ENCODE data around the gene EXOC7. TPM values are rescaled to one million over a fixed set of nuclear protein-coding genes. Genes with fewer than 3 reads are reported as not detected.

EXOC7 gene
- total RNA-seq, 1 donor from 2014 or later = 79.8 TPM

- Histone ChIP-seq H3K36me3 (no peaks in the 10 kb centered on the region), H3K27me3 (no peaks in the 10 kb centered on the region), H3K9me3 (no peaks in the 10 kb centered on the region), H3K27ac (no peak overlapping the region), H3K4me3 (no peak overlapping the region), H3K4me1 (peaks cover 10% of the 10 kb centered on the region)
- TF ChIP-seq POLR2A (IDR thresholded peaks at IDR 0.05) (no peak), POLR2AphosphoS5 (IDR thresholded peaks at IDR 0.05; ENCODE audit: insufficient read depth in 1 of 2, low read depth in 1 of 2) (no peak), CTCF (IDR thresholded peaks at IDR 0.05) (no peak)
- intact Hi-C loops (cut with DNase I) = no loop called here
- DNase-seq (ENCODE audit: extremely low spot score in 2 of 2) = no peak
Measured at GRCh38 chr17:76125922-76126321, 22.3 kb upstream of the EXOC7 start.

- TF ChIP-seq CTCF (IDR thresholded peaks at IDR 0.05) = no peak
- no peak for TF ChIP-seq POLR2AphosphoS5 (IDR thresholded peaks at IDR 0.05; ENCODE audit: insufficient read depth in 1 of 2, low read depth in 1 of 2)
- no peak for TF ChIP-seq POLR2A (IDR thresholded peaks at IDR 0.05)
- H3K27ac ChIP-seq = no peak overlapping the region
- intact Hi-C loops (cut with DNase I) = no loop called here
Measured at GRCh38 chr17:76125391-76125675, 21.7 kb upstream of the EXOC7 start.

GRCh38 chr17:76124582-76125390 lies 21.2 kb upstream of the EXOC7 start:
- intact Hi-C loops (cut with DNase I) = loop anchor here (5.0 kb wide), 1 partner anchor 58 kb away; no protein-coding TSS in a partner anchor
- Histone ChIP-seq H3K27me3 (no peaks in the 10 kb centered on the region), H3K4me3 (no peak overlapping the region), H3K9me3 (no peaks in the 10 kb centered on the region), H3K27ac (no peak overlapping the region), H3K36me3 (no peaks in the 10 kb centered on the region), H3K4me1 (peaks cover 10% of the 10 kb centered on the region)
- peak; percentile 79 to 93 for DNase-seq (ENCODE audit: extremely low spot score in 2 of 2)
- TF ChIP-seq POLR2A (IDR thresholded peaks at IDR 0.05) (no peak), CTCF (IDR thresholded peaks at IDR 0.05) (no peak), POLR2AphosphoS5 (IDR thresholded peaks at IDR 0.05; ENCODE audit: insufficient read depth in 1 of 2, low read depth in 1 of 2) (no peak)

More at GRCh38 chr17:76125391-76125675, 21.7 kb upstream of the EXOC7 start:
- no peaks in the 10 kb centered on the region for H3K27me3 ChIP-seq
- H3K9me3 ChIP-seq = no peaks in the 10 kb centered on the region
- H3K36me3 ChIP-seq = no peaks in the 10 kb centered on the region
- DNase-seq (ENCODE audit: extremely low spot score in 2 of 2) = peak; percentile 71 to 93
- H3K4me1 ChIP-seq = peaks cover 10% of the 10 kb centered on the region
- no peak overlapping the region for H3K4me3 ChIP-seq

- peaks cover 10% of the 10 kb centered on the region for H3K4me1 ChIP-seq
- H3K36me3 ChIP-seq = no peaks in the 10 kb centered on the region
- TF ChIP-seq CTCF (IDR thresholded peaks at IDR 0.05) (no peak), POLR2A (IDR thresholded peaks at IDR 0.05) (no peak), POLR2AphosphoS5 (IDR thresholded peaks at IDR 0.05; ENCODE audit: insufficient read depth in 1 of 2, low read depth in 1 of 2) (no peak)
- H3K27me3 ChIP-seq = no peaks in the 10 kb centered on the region
- no peak overlapping the region for H3K27ac ChIP-seq
- peak; percentile 83 to 95 for DNase-seq (ENCODE audit: extremely low spot score in 2 of 2)
- no peaks in the 10 kb centered on the region for H3K9me3 ChIP-seq
- no peak overlapping the region for H3K4me3 ChIP-seq
- intact Hi-C loops (cut with DNase I) = loop anchor here (5.0 kb wide), 1 partner anchor 58 kb away; no protein-coding TSS in a partner anchor
Measured at GRCh38 chr17:76123749-76124581, 20.4 kb upstream of the EXOC7 start.

All from vagina (tissue), 2 donors.